ENCODE results near the gene ACTN2.

GRCh38 chr1:236657398-236657797 is 28.9 kb upstream of the ACTN2 start:
- TF ChIP-seq CTCF (IDR thresholded peaks at IDR 0.05) (no peak), POLR2A (IDR thresholded peaks at IDR 0.05) (no peak), POLR2AphosphoS5 (IDR thresholded peaks at IDR 0.05; ENCODE audit: insufficient read depth in 1 of 2, low read depth in 1 of 2) (no peak)
